Stimulated activated CD8-positive, alpha-beta memory T cell treated with anti-CD3 and anti-CD28 coated beads, Interleukin-7, amount 100 ng/mL, for 24 hours (primary cell): Measurements from ENCODE around the gene CLEC18C.
"Not testable (repeated sequence)": the region's sequence is repeated elsewhere in the genome, so short reads cannot be mapped to it uniquely, and the experiment has no call there.

ENCODE experiments used
- DNase-seq: peaks from one replicate; pipeline ENCODE4 v3.0.0-alpha.2; 2020; ENCODE audit warnings: low read depth

Gene CLEC18C

GRCh38 chr16:70159355-70160348 is 13.9 kb upstream of the CLEC18C start:
- DNase-seq: no peak

- no peak for DNase-seq
These were observed 13.2 kb upstream of the CLEC18C start for GRCh38 chr16:70160388-70160787.

GRCh38 chr16:70160821-70161220 is 12.8 kb upstream of the CLEC18C start:
- no peak for DNase-seq

GRCh38 chr16:70161350-70161749 is 12.2 kb upstream of the CLEC18C start:
- DNase-seq: no peak

- no peak for DNase-seq
These were observed 11.5 kb upstream of the CLEC18C start for GRCh38 chr16:70162041-70162451.

GRCh38 chr16:70163596-70163995 is 10.0 kb upstream of the CLEC18C start:
- no peak for DNase-seq

- not testable (repeated sequence) for DNase-seq
These were observed 6.9 kb upstream of the CLEC18C start for GRCh38 chr16:70166688-70167087.

- not testable (repeated sequence) for DNase-seq
These were observed 329 bp downstream of the CLEC18C start for GRCh38 chr16:70173916-70174315.

GRCh38 chr16:70174387-70174932 is 873 bp downstream of the CLEC18C start:
- not testable (repeated sequence) for DNase-seq

GRCh38 chr16:70187858-70188607 is 14.4 kb downstream of the CLEC18C start:
- DNase-seq: not testable (repeated sequence)

GRCh38 chr16:70188608-70188915 is 15.0 kb downstream of the CLEC18C start:
- DNase-seq: not testable (repeated sequence)

- DNase-seq: not testable (repeated sequence)
These were observed 17.0 kb downstream of the CLEC18C start for GRCh38 chr16:70190574-70190973.

GRCh38 chr16:70196683-70197300 is 23.2 kb downstream of the CLEC18C start:
- not testable (repeated sequence) for DNase-seq

GRCh38 chr16:70197611-70198010 is 24.0 kb downstream of the CLEC18C start:
- not testable (repeated sequence) for DNase-seq

GRCh38 chr16:70198230-70198629 is 24.6 kb downstream of the CLEC18C start:
- not testable (repeated sequence) for DNase-seq

GRCh38 chr16:70198666-70199065 is 25.1 kb downstream of the CLEC18C start:
- DNase-seq: not testable (repeated sequence)

GRCh38 chr16:70199170-70199569 is 25.6 kb downstream of the CLEC18C start:
- DNase-seq: not testable (repeated sequence)

- DNase-seq: not testable (repeated sequence)
These were observed 26.5 kb downstream of the CLEC18C start for GRCh38 chr16:70200063-70200462.

- not testable (repeated sequence) for DNase-seq
These were observed 29.9 kb downstream of the CLEC18C start for GRCh38 chr16:70203508-70203907.

- not testable (repeated sequence) for DNase-seq
These were observed 30.4 kb downstream of the CLEC18C start for GRCh38 chr16:70204010-70204409.

- not testable (repeated sequence) for DNase-seq
These were observed 31.2 kb downstream of the CLEC18C start for GRCh38 chr16:70204668-70205405.
